ENCODE results near the gene QARS1.

- TF ChIP-seq POLR2A (IDR thresholded peaks at IDR 0.05) = no peak
- no peak for TF ChIP-seq CTCF (IDR thresholded peaks at IDR 0.05)
These were observed 27.9 kb downstream of the QARS1 start for GRCh38 chr3:49076646-49077045.
